Central memory CD4-positive, alpha-beta T cell (primary cell): ENCODE data around the gene ACOT2.
"Not testable (repeated sequence)": the region's sequence is repeated elsewhere in the genome, so short reads cannot be mapped to it uniquely, and the experiment has no call there.

Source experiments
- DNase-seq: peaks from one replicate; pipeline ENCODE4 v3.0.0; 2022

ACOT2 gene

GRCh38 chr14:73568886-73569184, 178 bp upstream of the ACOT2 start:
- not testable (repeated sequence) for DNase-seq

- DNase-seq = peak; percentile 64
Observed at GRCh38 chr14:73570913-73571312, 1.9 kb downstream of the ACOT2 start.

GRCh38 chr14:73573034-73573433, 4.0 kb downstream of the ACOT2 start:
- DNase-seq = not testable (repeated sequence)

- DNase-seq = not testable (repeated sequence)
Observed at GRCh38 chr14:73573740-73574139, 4.7 kb downstream of the ACOT2 start.

- DNase-seq = not testable (repeated sequence)
Observed at GRCh38 chr14:73574251-73574650, 5.2 kb downstream of the ACOT2 start.

GRCh38 chr14:73576391-73576790, 7.4 kb downstream of the ACOT2 start:
- no peak for DNase-seq

- DNase-seq = not testable (repeated sequence)
Observed at GRCh38 chr14:73577214-73577613, 8.2 kb downstream of the ACOT2 start.

GRCh38 chr14:73582102-73582979, 13.3 kb downstream of the ACOT2 start:
- not testable (repeated sequence) for DNase-seq

- no peak for DNase-seq
Observed at GRCh38 chr14:73588695-73589094, 19.7 kb downstream of the ACOT2 start.

- no peak for DNase-seq
Observed at GRCh38 chr14:73589116-73589515, 20.1 kb downstream of the ACOT2 start.

- DNase-seq = not testable (repeated sequence)
Observed at GRCh38 chr14:73590673-73591004, 21.6 kb downstream of the ACOT2 start.

GRCh38 chr14:73591690-73592449, 22.9 kb downstream of the ACOT2 start, which contains the start of gene ACOT4:
Gene ACOT4 (plus strand): TSS chr14:73591873. CDS start chr14:73591960, 87 bp downstream.
- DNase-seq = peak; percentile 68

GRCh38 chr14:73594491-73594890, 25.5 kb downstream of the ACOT2 start:
- DNase-seq = no peak

- DNase-seq = no peak
Observed at GRCh38 chr14:73599499-73599898, 30.5 kb downstream of the ACOT2 start.

- DNase-seq = no peak
Observed at GRCh38 chr14:73602994-73603393, 34.0 kb downstream of the ACOT2 start.

GRCh38 chr14:73606271-73606670, 37.3 kb downstream of the ACOT2 start:
- no peak for DNase-seq

GRCh38 chr14:73607241-73607640, 38.2 kb downstream of the ACOT2 start:
- no peak for DNase-seq

- no peak for DNase-seq
Observed at GRCh38 chr14:73610687-73611086, 41.7 kb downstream of the ACOT2 start.

GRCh38 chr14:73612339-73613045, 43.5 kb downstream of the ACOT2 start, which contains the start of gene ACOT6:
Gene ACOT6 (plus strand): TSS chr14:73612517. CDS start chr14:73612572, 55 bp downstream.
- DNase-seq = peak; percentile 69

GRCh38 chr14:73613046-73613383, 44.0 kb downstream of the ACOT2 start:
- DNase-seq = no peak

GRCh38 chr14:73613419-73613963, 44.5 kb downstream of the ACOT2 start:
- no peak for DNase-seq

- DNase-seq = no peak
Observed at GRCh38 chr14:73616831-73617230, 47.8 kb downstream of the ACOT2 start.

GRCh38 chr14:73619524-73619923, 50.5 kb downstream of the ACOT2 start:
- no peak for DNase-seq
